Stimulated activated CD4-positive, alpha-beta T cell treated with anti-CD3 and anti-CD28 coated beads, Interleukin-2, amount 100 ng/mL, for 4 hours (primary cell): ENCODE results near the gene LRRTM4.
"Not testable (repeated sequence)": the region's sequence is repeated elsewhere in the genome, so short reads cannot be mapped to it uniquely, and the experiment has no call there.

Experiments
- DNase-seq: peaks from one replicate; pipeline ENCODE4 v3.0.0-alpha.2; 2020; ENCODE audit warnings: low read depth

Gene LRRTM4

DNA sequence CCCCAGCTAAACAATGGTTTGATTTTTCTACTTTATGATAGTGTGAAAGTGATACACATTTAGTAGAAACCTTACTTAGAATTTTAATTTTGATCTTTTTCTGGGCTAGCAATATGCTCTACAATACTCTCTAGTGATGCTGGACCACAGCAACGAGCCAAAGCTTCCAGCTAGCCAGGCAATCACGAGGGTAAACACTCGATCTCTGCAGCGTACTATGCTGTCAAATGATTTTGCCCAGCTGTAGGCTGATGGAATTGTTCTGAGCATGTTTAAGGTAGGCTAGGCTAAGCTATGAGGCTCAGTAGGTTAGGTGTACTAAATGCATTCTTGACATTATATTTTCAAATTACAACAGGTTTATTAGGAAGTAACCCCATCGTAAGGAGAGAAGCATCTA is 207.5 kb downstream of the LRRTM4 start:
- no peak for DNase-seq

DNA sequence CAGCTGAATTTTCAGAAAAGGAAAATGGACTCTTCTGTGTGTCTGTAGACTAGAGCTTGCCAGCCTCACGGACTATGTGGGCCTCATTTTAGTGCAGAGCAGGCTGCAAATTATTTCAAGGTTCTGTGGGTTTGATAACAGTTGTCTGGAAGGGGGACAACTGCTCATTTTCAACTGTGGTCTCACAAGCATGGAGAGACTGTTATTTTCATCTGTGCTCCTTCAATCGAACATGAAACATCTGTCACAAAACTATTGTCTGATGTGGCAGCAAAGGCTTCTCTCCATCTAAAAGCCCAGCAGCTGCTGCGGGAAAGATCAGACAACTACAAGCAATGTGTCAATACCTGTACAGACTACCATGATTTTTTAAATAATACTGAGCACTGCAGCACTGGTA is 211.8 kb downstream of the LRRTM4 start:
- DNase-seq, result no peak

DNA sequence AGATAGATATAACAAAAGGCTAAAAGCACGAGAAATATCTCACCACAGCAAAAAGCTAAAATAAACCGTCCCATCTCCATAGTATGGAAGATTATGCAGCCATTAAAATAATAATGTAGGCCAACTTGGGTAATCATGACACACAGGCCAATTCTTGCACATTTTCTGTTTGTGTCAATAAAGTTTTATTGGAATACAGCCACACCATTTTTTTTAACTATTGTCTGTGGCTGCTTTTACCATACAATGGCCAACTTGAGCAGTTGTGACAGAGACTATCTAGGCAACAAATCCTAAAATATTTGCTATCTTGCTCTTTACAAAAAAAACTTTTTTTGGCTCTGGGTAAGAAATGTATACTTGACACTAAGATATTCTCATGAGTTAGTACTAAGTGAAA is 212.5 kb downstream of the LRRTM4 start:
- DNase-seq, result no peak

DNA sequence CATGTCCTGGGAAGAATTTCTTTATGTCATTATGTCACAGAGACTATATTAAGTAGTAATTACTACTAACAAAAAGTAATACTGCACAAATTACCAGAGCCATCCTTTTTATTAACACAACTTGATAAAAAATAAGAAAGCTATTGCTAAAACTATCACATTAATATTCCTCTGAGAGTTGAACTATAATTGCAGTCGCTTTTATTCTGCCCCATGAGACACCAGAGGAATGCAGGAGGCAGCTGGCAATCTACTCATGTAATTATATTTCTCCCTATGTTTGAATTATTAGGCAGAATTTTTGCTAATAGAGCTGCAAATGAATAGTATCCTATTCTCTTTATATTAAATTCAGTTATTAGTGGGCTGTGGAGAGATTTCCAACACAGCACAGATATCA is 220.7 kb downstream of the LRRTM4 start:
- no peak for DNase-seq

GRCh38 chr2:77296791-77297190 is 225.4 kb downstream of the LRRTM4 start:
- DNase-seq, result no peak

DNA sequence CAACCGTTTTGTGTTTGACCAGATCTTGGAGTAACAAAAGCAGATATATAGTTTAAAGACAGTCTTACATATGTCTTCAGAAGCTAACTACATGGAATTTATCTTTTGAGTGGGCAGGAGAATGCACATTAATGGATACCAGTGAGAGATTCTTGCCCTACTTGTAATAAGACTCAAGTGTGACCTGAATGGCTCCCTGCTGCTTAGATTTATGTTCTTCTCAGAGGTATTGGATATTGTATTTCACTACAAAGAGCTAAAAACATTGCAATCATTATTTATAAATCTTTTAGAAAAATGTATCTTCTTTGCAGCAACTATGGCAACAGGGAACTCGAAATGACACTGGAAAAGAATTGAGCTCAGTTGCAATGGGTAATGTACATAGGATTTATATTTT is 227.7 kb downstream of the LRRTM4 start:
- DNase-seq, result no peak

GRCh38 chr2:77284353-77284752 is 237.8 kb downstream of the LRRTM4 start:
- DNase-seq, result no peak

DNA sequence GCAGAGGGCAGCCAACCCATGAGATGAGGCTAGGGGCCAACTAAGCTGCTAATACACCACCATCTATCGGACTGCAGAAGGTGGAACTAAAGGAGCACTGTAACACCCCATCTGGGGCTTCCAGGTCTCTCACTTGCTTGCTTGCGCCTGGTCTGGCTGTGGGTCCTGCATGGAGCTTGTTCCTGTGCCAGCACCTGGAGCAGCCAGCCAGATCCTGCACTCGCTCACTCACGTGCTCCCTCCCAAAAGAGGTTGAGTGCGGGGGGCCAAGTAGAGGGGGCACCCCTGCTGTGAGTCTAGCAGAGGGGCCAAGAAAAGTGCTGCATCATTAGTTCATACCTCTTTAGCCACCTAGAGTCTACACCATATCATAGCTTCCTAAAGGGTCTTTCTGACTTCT is 250.9 kb downstream of the LRRTM4 start:
- no peak for DNase-seq

- no peak for DNase-seq
These were observed 251.7 kb downstream of the LRRTM4 start for GRCh38 chr2:77270433-77270832.

- no peak for DNase-seq
These were observed 253.6 kb downstream of the LRRTM4 start for GRCh38 chr2:77268626-77269025.

- no peak for DNase-seq
These were observed 289.2 kb downstream of the LRRTM4 start for GRCh38 chr2:77232909-77233425.

DNA sequence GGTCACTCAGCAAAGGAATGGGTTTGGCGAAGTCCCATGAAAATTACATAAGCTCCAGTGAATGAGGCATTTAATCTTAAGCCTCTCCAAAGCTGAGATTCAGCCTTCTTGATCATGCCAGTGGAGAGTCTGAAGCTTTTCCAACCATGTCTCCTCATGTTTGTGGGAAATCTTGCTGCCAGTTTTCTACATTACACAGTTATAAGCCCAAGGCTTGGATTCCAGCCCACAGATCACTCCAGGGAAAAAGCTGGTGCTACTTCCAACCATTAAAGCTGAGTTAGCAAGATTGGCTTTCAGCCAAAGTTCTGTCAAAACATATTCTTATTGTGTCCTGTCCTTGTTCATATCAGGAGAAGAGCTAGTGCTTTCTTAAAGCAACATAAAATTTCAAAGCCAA is 293.8 kb downstream of the LRRTM4 start:
- DNase-seq, result no peak

DNA sequence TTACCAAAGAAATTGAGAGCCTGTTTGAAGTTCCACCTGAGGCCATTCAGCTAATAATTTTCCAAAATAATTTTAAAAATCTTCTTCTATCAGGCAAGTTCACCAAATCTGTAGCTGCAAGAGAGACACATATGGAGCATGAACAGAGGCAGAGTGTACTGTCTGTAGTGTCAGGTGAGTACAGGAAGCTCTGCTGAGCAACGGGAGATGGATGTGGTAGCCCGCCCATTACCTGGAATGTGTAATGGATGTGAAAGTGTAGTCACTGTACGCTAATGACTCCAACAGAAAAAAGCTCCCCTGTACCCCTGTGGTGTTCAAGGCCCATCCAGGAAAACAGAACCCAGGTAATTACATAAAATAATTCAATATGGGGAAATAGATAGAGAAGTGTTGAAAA is 311.5 kb downstream of the LRRTM4 start:
- DNase-seq, result no peak

DNA sequence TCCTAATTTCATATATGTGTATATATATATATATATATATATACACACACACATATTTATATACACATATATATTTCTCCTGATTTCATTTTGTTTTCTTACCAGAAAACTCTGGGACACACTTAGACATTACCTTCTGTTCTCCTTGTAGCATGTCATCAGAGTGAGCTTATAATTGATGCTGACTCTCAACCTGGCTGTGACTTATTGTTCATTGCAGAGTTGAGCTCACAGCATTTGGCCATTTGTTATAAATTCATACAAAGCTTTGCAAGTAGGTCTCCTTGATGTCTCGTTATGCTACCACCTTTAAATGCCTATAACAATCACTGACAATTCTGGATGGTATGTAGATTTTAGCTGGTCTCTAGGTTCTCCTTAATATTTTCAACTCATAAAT is 314.8 kb downstream of the LRRTM4 start:
- no peak for DNase-seq

- DNase-seq, result no peak
These were observed 320.4 kb downstream of the LRRTM4 start for GRCh38 chr2:77201755-77202154.

GRCh38 chr2:77199411-77199810 is 322.8 kb downstream of the LRRTM4 start:
- no peak for DNase-seq

DNA sequence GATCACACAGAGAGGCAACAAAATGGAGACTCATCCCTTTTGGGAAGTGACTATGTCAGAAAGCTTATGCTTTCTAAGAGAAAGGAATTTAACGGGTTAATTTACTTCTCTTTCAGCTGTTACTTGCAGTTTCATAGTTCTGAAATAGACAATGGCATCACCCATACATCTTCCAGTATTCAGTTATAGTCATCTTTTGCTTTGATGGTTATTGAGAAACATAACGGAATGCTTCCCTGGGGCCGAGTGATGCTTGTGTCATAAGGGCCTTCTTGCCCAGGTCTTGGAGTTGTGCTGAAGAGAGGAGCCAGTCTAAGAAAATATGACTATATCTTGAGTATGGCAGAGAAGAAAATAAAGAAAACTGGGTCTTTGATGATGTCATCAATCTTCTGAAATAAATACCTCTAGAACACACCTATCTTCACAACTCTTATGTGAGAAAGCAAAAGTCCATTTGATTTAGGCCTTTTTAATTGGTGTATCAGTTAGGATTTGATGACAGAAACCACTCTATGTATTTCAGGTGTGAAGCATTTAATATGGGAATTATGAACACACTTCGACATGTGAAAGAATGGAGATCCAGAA is 328.2 kb downstream of the LRRTM4 start:
- DNase-seq, result no peak

GRCh38 chr2:77192811-77193289 is 329.3 kb downstream of the LRRTM4 start:
- DNase-seq, result no peak

GRCh38 chr2:77191665-77192064 is 330.5 kb downstream of the LRRTM4 start:
- no peak for DNase-seq

- DNase-seq, result no peak
These were observed 331.3 kb downstream of the LRRTM4 start for GRCh38 chr2:77190721-77191346.

DNA sequence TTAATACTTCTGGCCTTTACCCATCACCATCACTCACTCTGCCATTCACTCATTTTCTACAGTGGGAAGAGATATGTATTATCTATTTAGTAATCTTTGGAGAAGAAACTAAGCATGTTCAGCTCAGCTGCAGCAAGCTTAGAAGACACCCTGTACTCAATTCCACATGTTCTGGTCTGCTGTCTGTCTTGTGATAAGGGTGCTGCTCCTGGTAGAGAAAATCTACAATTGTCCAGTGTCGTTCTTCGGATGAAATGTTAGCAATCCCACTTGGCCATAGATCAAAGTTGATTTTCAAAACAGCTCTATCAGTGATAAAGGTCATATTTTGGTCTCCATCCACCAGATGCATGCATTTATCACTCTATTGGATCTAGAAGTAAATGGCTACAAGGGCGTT is 337.1 kb downstream of the LRRTM4 start:
- DNase-seq, result no peak

DNA sequence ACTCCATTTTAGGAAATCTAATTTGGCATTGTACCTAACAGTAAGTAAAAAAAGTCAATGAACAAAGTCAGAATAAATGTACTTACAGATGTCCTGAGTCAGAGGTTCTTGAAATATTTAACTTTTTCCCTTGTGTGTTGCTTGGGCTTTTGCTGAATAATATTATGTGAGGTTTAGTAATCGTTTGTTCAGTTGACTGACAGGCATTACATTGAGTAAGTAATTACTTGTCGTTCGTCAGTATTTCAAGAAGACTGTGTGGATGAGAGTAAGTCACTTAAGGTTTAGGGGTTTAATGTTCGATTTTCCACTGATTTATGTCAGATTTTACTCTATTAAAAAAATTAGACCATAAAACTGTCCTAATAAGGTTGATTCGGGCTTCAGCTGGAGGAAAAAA is 342.9 kb downstream of the LRRTM4 start:
- no peak for DNase-seq

DNA sequence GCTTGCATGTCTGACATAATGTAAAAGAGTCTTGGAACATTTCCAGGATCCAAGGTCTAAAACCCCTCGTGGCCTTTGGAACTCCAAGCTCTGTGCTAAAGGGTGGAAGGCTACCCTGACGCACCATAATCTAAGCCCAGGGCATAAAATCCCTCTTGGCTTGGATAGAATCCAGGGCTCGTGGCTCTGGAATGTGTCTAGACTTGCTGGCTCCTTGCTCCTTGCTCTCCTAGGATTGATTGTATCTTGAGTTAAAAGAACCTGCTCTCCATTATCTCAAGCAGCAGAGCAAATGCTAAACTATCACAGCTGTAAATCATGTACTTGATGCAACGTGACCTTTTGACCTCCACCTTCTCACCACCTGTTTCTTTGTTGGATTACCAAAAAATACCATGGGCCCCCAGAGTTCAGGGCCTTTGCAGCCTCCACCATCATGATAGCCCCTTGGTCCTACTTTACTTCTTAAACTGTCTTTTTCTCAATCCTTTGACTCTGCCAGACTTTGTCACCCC is 346.9 kb downstream of the LRRTM4 start:
- not testable (repeated sequence) for DNase-seq

- no peak for DNase-seq
These were observed 352.8 kb downstream of the LRRTM4 start for GRCh38 chr2:77169426-77169825.
